ENCODE measurements around the gene LCE7A.

DNA sequence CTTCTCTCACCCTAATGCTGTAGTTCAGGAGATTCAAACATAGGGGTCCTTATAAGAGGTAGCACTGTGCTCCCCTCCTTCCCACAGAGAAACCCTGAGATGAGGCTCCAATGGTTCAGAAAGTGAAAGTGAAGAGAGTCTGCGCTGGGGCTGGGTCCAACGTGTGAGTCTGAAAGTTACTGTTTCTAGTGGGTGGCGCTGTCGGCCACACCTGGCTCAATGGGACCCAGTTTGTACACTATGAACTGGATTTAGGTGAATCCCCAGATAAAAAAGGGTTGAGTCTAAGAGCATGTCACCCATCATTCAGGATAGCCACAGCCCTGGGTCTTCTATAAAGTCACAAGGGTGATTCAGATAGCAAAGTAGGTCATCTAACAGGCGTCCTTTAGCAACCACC, 21.1 kb downstream of the LCE7A start:
- TF ChIP-seq, protein P1, sequence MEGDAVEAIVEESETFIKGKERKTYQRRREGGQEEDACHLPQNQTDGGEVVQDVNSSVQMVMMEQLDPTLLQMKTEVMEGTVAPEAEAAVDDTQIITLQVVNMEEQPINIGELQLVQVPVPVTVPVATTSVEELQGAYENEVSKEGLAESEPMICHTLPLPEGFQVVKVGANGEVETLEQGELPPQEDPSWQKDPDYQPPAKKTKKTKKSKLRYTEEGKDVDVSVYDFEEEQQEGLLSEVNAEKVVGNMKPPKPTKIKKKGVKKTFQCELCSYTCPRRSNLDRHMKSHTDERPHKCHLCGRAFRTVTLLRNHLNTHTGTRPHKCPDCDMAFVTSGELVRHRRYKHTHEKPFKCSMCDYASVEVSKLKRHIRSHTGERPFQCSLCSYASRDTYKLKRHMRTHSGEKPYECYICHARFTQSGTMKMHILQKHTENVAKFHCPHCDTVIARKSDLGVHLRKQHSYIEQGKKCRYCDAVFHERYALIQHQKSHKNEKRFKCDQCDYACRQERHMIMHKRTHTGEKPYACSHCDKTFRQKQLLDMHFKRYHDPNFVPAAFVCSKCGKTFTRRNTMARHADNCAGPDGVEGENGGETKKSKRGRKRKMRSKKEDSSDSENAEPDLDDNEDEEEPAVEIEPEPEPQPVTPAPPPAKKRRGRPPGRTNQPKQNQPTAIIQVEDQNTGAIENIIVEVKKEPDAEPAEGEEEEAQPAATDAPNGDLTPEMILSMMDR (optimal IDR thresholded peaks at IDR 0.05 in 1 of 3, IDR thresholded peaks at IDR 0.05 in 1 of 3, conservative IDR thresholded peaks at IDR 0.05 in 1 of 3; ENCODE audit: extremely low read depth in 1 of 3, insufficient read depth in 2 of 3, low read length in 3 of 3) = peak; percentile 9 to 50 (median 25)
- no peak for TF ChIP-seq EZH2 (IDR thresholded peaks at IDR 0.05; ENCODE audit: low read length)
